H1 (cell line): ENCODE results near the gene PIGU.

Experiments used
- EZH2 ChIP-seq: fragments of 200-600 bp; sonication (generic); IDR thresholded peaks from 2 replicates; pipeline ENCODE4 v1.7.1; 2012; ENCODE audit warnings: low read depth, mild to moderate bottlenecking, moderate library complexity, low read length, inconsistent platforms; ENCODE audit not compliant: severe bottlenecking
- GABPA ChIP-seq: IDR thresholded peaks from 2 replicates; pipeline ENCODE4 v1.6.1; 2011; ENCODE audit warnings: mild to moderate bottlenecking, low read length, moderate library complexity, borderline replicate concordance; ENCODE audit not compliant: insufficient read depth
- NRF1 ChIP-seq: IDR thresholded peaks from 2 replicates; pipeline ENCODE4 v1.6.1; 2011; ENCODE audit warnings: mild to moderate bottlenecking, low read depth, low read length, improper control_type of control experiment
- RFX5 ChIP-seq: IDR thresholded peaks from 2 replicates; pipeline ENCODE4 v1.6.1; 2011; ENCODE audit warnings: low read depth, low read length, improper control_type of control experiment, borderline replicate concordance
- TF ChIP-seq, protein P1 (sequence below), 3 experiments: IDR thresholded peaks; 1 replicate in 2 of 3; 2 replicates in 1 of 3; pipeline versions ENCODE4 v1.5.1 to v1.6.1; 2011; ENCODE audit warnings: low read length in 3 of 3, mild to moderate bottlenecking in 3 of 3, inconsistent platforms in 2 of 3, low read depth in 1 of 3, moderate library complexity in 1 of 3; ENCODE audit not compliant: insufficient read depth in 1 of 3; ENCODE audit errors: control extremely low read depth in 1 of 3

DNA sequence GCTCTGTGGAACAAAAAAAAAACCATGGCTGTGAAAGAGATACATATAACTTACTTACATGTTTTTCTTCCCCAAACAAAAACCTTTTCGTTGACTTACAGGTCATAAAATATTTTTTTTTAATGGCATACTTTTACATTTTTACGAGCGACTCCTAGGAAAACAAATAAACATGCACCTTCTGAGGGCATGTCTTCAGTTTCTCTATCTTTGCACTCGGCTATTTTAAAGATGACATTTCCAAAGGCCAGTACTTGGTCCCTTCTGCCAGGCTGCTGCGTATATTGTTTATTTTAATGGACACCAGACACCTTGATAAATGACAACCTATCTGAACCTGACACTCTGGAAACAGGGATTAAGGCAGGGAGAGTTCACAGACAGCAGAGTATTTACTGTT is 49.4 kb downstream of the PIGU start:
- TF ChIP-seq, protein P1, sequence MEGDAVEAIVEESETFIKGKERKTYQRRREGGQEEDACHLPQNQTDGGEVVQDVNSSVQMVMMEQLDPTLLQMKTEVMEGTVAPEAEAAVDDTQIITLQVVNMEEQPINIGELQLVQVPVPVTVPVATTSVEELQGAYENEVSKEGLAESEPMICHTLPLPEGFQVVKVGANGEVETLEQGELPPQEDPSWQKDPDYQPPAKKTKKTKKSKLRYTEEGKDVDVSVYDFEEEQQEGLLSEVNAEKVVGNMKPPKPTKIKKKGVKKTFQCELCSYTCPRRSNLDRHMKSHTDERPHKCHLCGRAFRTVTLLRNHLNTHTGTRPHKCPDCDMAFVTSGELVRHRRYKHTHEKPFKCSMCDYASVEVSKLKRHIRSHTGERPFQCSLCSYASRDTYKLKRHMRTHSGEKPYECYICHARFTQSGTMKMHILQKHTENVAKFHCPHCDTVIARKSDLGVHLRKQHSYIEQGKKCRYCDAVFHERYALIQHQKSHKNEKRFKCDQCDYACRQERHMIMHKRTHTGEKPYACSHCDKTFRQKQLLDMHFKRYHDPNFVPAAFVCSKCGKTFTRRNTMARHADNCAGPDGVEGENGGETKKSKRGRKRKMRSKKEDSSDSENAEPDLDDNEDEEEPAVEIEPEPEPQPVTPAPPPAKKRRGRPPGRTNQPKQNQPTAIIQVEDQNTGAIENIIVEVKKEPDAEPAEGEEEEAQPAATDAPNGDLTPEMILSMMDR (IDR thresholded peaks at IDR 0.05; ENCODE audit: control extremely low read depth in 1 of 3, insufficient read depth in 1 of 3, low read depth in 1 of 3, low read length in 3 of 3), result no peak
- TF ChIP-seq GABPA, result no peak
- TF ChIP-seq EZH2, result no peak
- TF ChIP-seq RFX5, result no peak
- no peak for TF ChIP-seq NRF1
